ENCODE measurements around the gene HSDL1.

DNA sequence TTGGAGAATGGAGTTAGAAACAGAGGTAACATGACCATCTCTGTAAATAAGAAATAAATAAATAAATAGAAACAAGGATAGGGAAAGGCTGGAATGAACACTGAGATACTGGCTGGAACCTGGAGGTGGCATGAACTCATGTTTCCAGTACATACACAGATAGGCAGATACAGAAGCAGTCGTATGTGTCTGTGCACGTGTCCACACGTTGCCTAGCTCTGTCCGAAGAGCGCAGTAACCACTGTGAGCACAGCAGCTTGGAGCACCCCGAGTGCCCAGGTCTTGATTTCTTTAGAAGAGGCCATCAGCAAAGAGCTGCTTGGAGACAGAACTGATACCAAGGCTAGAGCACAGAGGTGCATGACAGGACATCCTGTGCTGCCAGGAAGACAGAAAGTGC is 65.3 kb downstream of the HSDL1 start:
- TF ChIP-seq POLR2A (IDR thresholded peaks at IDR 0.05; ENCODE audit: low read depth, low read length) (no peak), TAF1 (IDR thresholded peaks at IDR 0.05; ENCODE audit: low read depth, low read length) (no peak), POLR2AphosphoS5 (IDR thresholded peaks at IDR 0.05; ENCODE audit: low read depth, low read length) (no peak)

Measured in GM12891 (cell line).